Activated CD8-positive, alpha-beta memory T cell treated with anti-CD3 and anti-CD28 coated beads for 24 hours (primary cell): ENCODE measurements around the gene TMEM215.
"Not testable (repeated sequence)": the region's sequence is repeated elsewhere in the genome, so short reads cannot be mapped to it uniquely, and the experiment has no call there.

Experiments
- DNase-seq: peaks from one replicate; pipeline ENCODE4 v3.0.0-alpha.2; 2020

The TMEM215 gene

GRCh38 chr9:32783168-32783891, at the start of gene TMEM215:
Gene TMEM215 (plus strand): TSS chr9:32783540. CDS start chr9:32784184, 644 bp downstream.
- DNase-seq: no peak

- no peak for DNase-seq
These were observed 47.9 kb upstream of the TMEM215 start for GRCh38 chr9:32735476-32735875.

GRCh38 chr9:32737378-32737777, 46.0 kb upstream of the TMEM215 start:
- no peak for DNase-seq

- DNase-seq: no peak
These were observed 44.7 kb upstream of the TMEM215 start for GRCh38 chr9:32738501-32739172.

- DNase-seq: no peak
These were observed 41.6 kb upstream of the TMEM215 start for GRCh38 chr9:32741706-32742105.

GRCh38 chr9:32742296-32742695, 41.0 kb upstream of the TMEM215 start:
- no peak for DNase-seq

- DNase-seq: no peak
These were observed 35.3 kb upstream of the TMEM215 start for GRCh38 chr9:32748013-32748412.

- DNase-seq: no peak
These were observed 27.6 kb upstream of the TMEM215 start for GRCh38 chr9:32755730-32756129.

GRCh38 chr9:32764139-32764538, 19.2 kb upstream of the TMEM215 start:
- no peak for DNase-seq

GRCh38 chr9:32775283-32775682, 8.1 kb upstream of the TMEM215 start:
- DNase-seq: no peak

GRCh38 chr9:32776201-32776600, 7.1 kb upstream of the TMEM215 start:
- no peak for DNase-seq

GRCh38 chr9:32782476-32783167, 718 bp upstream of the TMEM215 start:
- no peak for DNase-seq

- DNase-seq: no peak
These were observed 4.5 kb downstream of the TMEM215 start for GRCh38 chr9:32787816-32788215.

- not testable (repeated sequence) for DNase-seq
These were observed 12.7 kb downstream of the TMEM215 start for GRCh38 chr9:32796015-32796414.

GRCh38 chr9:32801530-32801929, 18.2 kb downstream of the TMEM215 start:
- no peak for DNase-seq

- no peak for DNase-seq
These were observed 23.9 kb downstream of the TMEM215 start for GRCh38 chr9:32807217-32807616.

GRCh38 chr9:32811246-32811645, 27.9 kb downstream of the TMEM215 start:
- DNase-seq: no peak

- DNase-seq: no peak
These were observed 37.0 kb downstream of the TMEM215 start for GRCh38 chr9:32820322-32820721.

GRCh38 chr9:32823101-32823500, 39.8 kb downstream of the TMEM215 start:
- no peak for DNase-seq

- DNase-seq: no peak
These were observed 40.2 kb downstream of the TMEM215 start for GRCh38 chr9:32823551-32823950.

GRCh38 chr9:32825203-32825602, 41.9 kb downstream of the TMEM215 start:
- no peak for DNase-seq

- no peak for DNase-seq
These were observed 45.5 kb downstream of the TMEM215 start for GRCh38 chr9:32828861-32829260.

GRCh38 chr9:32832346-32832745, 49.0 kb downstream of the TMEM215 start:
- no peak for DNase-seq
